ENCODE data around the gene CRAT. TPM values are rescaled to one million over a fixed set of nuclear protein-coding genes. Genes with fewer than 3 reads are reported as not detected.

Gene CRAT
- total RNA-seq: 27.1 and 30.2 TPM in 2 replicates

GRCh38 chr9:129110740-129111527, at the start of gene CRAT, which contains the start of gene PTPA:
CRAT (minus strand) TSS chr9:129110793; CDS start chr9:129110509, 284 bp downstream.
PTPA (plus strand) TSS chr9:129111415; CDS start chr9:129111601, 186 bp downstream.

GRCh38 chr9:129080601-129081387, 29.8 kb downstream of the CRAT start, which contains the start of gene DOLPP1:
DOLPP1 (plus strand) TSS chr9:129081111; CDS start chr9:129081132, 21 bp downstream.

Other genes starting within 250 kb of the CRAT start
- gene KYAT1, start 228.8 kb downstream of the CRAT start, total RNA-seq: 14.4 and 19.9 TPM in 2 replicates
- gene LRRC8A, start 228.7 kb downstream of the CRAT start, total RNA-seq: 249 and 268 TPM in 2 replicates
- gene PHYHD1, start 189.8 kb downstream of the CRAT start, total RNA-seq: 6.3 and 9.1 TPM in 2 replicates
- 25.6 and 28.4 TPM in 2 replicates for gene DOLK, start 163.2 kb downstream of the CRAT start, total RNA-seq
- 60.2 and 64.0 TPM in 2 replicates for gene NUP188, start 163.1 kb downstream of the CRAT start, total RNA-seq
- 55.0 and 60.2 TPM in 2 replicates for gene SH3GLB2, start 82.5 kb downstream of the CRAT start, total RNA-seq
- 12.4 and 22.6 TPM in 2 replicates for gene MIGA2, start 74.2 kb downstream of the CRAT start, total RNA-seq
- gene DOLPP1, start 29.7 kb downstream of the CRAT start, total RNA-seq: 16.2 and 18.7 TPM in 2 replicates
- gene PTPA, start 622 bp upstream of the CRAT start, total RNA-seq: 92.2 and 101 TPM in 2 replicates
- gene IER5L, start 67.5 kb upstream of the CRAT start, total RNA-seq: 39.1 and 52.2 TPM in 2 replicates